Pancreas (tissue), 10 donors: ENCODE measurements around the gene FGG. TPM values are rescaled to one million over a fixed set of nuclear protein-coding genes. Genes with fewer than 3 reads are reported as not detected.
"Not testable (repeated sequence)": the region's sequence is repeated elsewhere in the genome, so short reads cannot be mapped to it uniquely, and the experiment has no call there.

Experiments
- ATAC-seq, 4 donors: fragments of 200-7000 bp; cut with Tn5 transposase; one replicate each; pipeline versions ENCODE4 v1.8.0 to v1.9.1; 2020; ENCODE audit warnings: mild to moderate bottlenecking in 4 of 4, moderate library complexity in 4 of 4
- DNase-seq, 6 donors: peaks; one replicate each; pipeline ENCODE4 v3.0.0-alpha.2; 2020
- FAIRE-seq: peaks from 2 replicates; lab custom pipeline; 2012; peaks lifted over from hg19 to GRCh38; lab: Jason Lieb, UNC
- H3K27ac ChIP-seq, 4 donors: fragments of 200-600 bp; sonication (generic); 1 replicate in 3 of 4; 2 replicates in 1 of 4; pipeline versions ENCODE4 v1.5.0 to v1.8.0; 2020
- H3K27me3 ChIP-seq, 4 donors: fragments of 200-600 bp; one replicate each; pipeline ENCODE4 v1.8.0; 2021
- H3K36me3 ChIP-seq, 3 donors: fragments of 200-600 bp; sonication (generic) in 1 of 3; one replicate each; pipeline versions ENCODE4 v1.5.0 to v1.8.0; 2020 to 2021
- H3K4me1 ChIP-seq, 3 donors: fragments of 200-600 bp; one replicate each; pipeline ENCODE4 v1.8.0; 2021
- H3K4me3 ChIP-seq, 4 donors: fragments of 200-600 bp; sonication (generic) in 2 of 4; one replicate each; pipeline versions ENCODE4 v1.5.0 to v1.8.0; 2020 to 2021
- H3K9me3 ChIP-seq, 4 donors: fragments of 200-600 bp; one replicate each; pipeline ENCODE4 v1.8.0; 2021
- CTCF ChIP-seq, 4 donors: fragments of 200-600 bp; sonication (generic) in 3 of 4; IDR thresholded peaks; one replicate each; pipeline versions ENCODE4 v1.5.0 to v1.8.0; 2021; ENCODE audit warnings: antibody characterized with exemption in 4 of 4
- WGBS, 2 donors: extraction: QIAGEN DNeasy Blood & Tissue Kit; methylation state at CpG; one replicate each; pipeline ENCODE4 v1.1.7; 2013; 5-methylcytosine and 5-hydroxymethylcytosine counted together
- intact Hi-C, 3 donors: fragments of 100-400 bp; cut with DNase I; formaldehyde crosslinking; loops; one replicate each; pipeline versions ENCODE4 v1.11.1 to v1.14.2; 2022
- polyA plus RNA-seq, 2 donors: library from polyadenylated mRNA; stranded (reverse); fragments of 200-250 nt; gene quantifications; one replicate each; pipeline ENCODE4 v1.2.3, GENCODE V29; 2013
- total RNA-seq, 6 donors: library from RNA; stranded (reverse); fragmentation: NEBNext Ultra II Directional in 4 of 6; extraction: Animal tissue kit (Norgen Biotek cat#: 25700) in 4 of 6; gene quantifications; one replicate each; pipeline versions ENCODE4 v1.2.1 to v1.2.4, GENCODE V29; 2021 to 2023
- donor health status: healthy with polysubstance abuse.
- donor health status: DM: no; HTN: no; CAD: no; lungs with moderate emphysema.
- donor health status: DM: no; HTN: no; CAD: no.
- donor health status: control.
- donor health status: control.
- donor health status: Bipolar disorder and iron deficiency.
- donor health status: DM: yes; HTN: yes; CAD: no.
- donor health status: DM: no; HTN: no; CAD: no.
- donor health status: DM: no; HTN: no; CAD: no.
- donor health status: DM: yes; HTN: yes; CAD: no.

The FGG gene
- total and polyA plus RNA-seq, 8 donors = 0.20 to 26.0 (median 4.0) TPM; not detected in 1

GRCh38 chr4:154602404-154603020 lies 9.9 kb downstream of the FGG start:
- ATAC-seq = no peak
- H3K4me1 ChIP-seq = no peaks in the 10 kb centered on the region
- H3K27me3 ChIP-seq = no peaks in the 10 kb centered on the region
- no peak overlapping the region for H3K4me3 ChIP-seq
- H3K36me3 ChIP-seq = no peaks in the 10 kb centered on the region
- no peaks in the 10 kb centered on the region for H3K9me3 ChIP-seq
- intact Hi-C loops = no loop called here
- FAIRE-seq = no peak
- no peak for TF ChIP-seq CTCF (IDR thresholded peaks at IDR 0.05)
- DNase-seq = no peak
- WGBS, 2 donors = 65 to 83% methylated on average over 1 of the region's 1 CpG
- H3K27ac ChIP-seq = no peak overlapping the region

GRCh38 chr4:154597798-154598774 lies 14.4 kb downstream of the FGG start:
- Histone ChIP-seq H3K4me3 (no peak overlapping the region), H3K9me3 (no peaks in the 10 kb centered on the region), H3K27ac (no peak overlapping the region), H3K27me3 (no peaks in the 10 kb centered on the region), H3K36me3 (no peaks in the 10 kb centered on the region), H3K4me1 (no peaks in the 10 kb centered on the region)
- intact Hi-C loops = no loop called here
- no peak for ATAC-seq
- no peak for FAIRE-seq
- no peak for DNase-seq
- 64 to 66% methylated on average over 7 of the region's 7 CpGs for WGBS, 2 donors
- TF ChIP-seq CTCF (IDR thresholded peaks at IDR 0.05) = no peak

- DNase-seq, H3K4me3 ChIP-seq, H3K4me1 ChIP-seq, intact Hi-C loops, H3K36me3 ChIP-seq, ATAC-seq, FAIRE-seq, H3K27me3 ChIP-seq, H3K9me3 ChIP-seq, H3K27ac ChIP-seq: not testable (repeated sequence)
- WGBS, 2 donors = 87 to 93% methylated on average over 11 of the region's 11 CpGs
Measured at GRCh38 chr4:154597281-154597680, 15.2 kb downstream of the FGG start.

- H3K27me3 ChIP-seq = peaks cover 0 to 2% (median 0%) of the 10 kb centered on the region in 4 donors
- H3K27ac ChIP-seq = no peak overlapping the region
- intact Hi-C loops = no loop called here
- no peak for FAIRE-seq
- H3K4me3 ChIP-seq = no peak overlapping the region
- ATAC-seq = no peak
- no peak for TF ChIP-seq CTCF (IDR thresholded peaks at IDR 0.05)
- no peaks in the 10 kb centered on the region for H3K4me1 ChIP-seq
- no peak for DNase-seq
- no peaks in the 10 kb centered on the region for H3K36me3 ChIP-seq
- no peaks in the 10 kb centered on the region for H3K9me3 ChIP-seq
Measured at GRCh38 chr4:154595807-154596206, 16.6 kb downstream of the FGG start.

GRCh38 chr4:154594343-154594742 lies 18.1 kb downstream of the FGG start:
- FAIRE-seq, ATAC-seq, DNase-seq, H3K36me3 ChIP-seq, H3K4me1 ChIP-seq, H3K9me3 ChIP-seq, H3K27me3 ChIP-seq, H3K27ac ChIP-seq, H3K4me3 ChIP-seq, intact Hi-C loops: not testable (repeated sequence)
- WGBS, 2 donors = 76 to 95% methylated on average over 3 of the region's 3 CpGs
